Endothelial cell (in vitro differentiated cells): ENCODE measurements around the gene ASCL5. TPM values are rescaled to one million over a fixed set of nuclear protein-coding genes. Genes with fewer than 3 reads are reported as not detected.
A peak's percentile ranks its signal among the peaks of the same experiment; 100 is the strongest.

Experiments
- DNase-seq: peaks from one replicate; pipeline ENCODE4 v3.0.0; 2021; ENCODE audit warnings: low spot score
- H3K27ac Mint-ChIP-seq: one replicate; pipeline ENCODE4 v1.8.0; 2021; ENCODE audit warnings: mixed read lengths, inconsistent platforms; ENCODE audit not compliant: unreplicated experiment
- H3K27me3 Mint-ChIP-seq: one replicate; pipeline ENCODE4 v1.8.0; 2021; ENCODE audit warnings: mild to moderate bottlenecking, moderate library complexity, mixed read lengths, inconsistent platforms; ENCODE audit not compliant: unreplicated experiment
- H3K36me3 Mint-ChIP-seq: one replicate; pipeline ENCODE4 v1.8.0; 2021; ENCODE audit warnings: mild to moderate bottlenecking, low read depth, mixed read lengths, inconsistent platforms; ENCODE audit not compliant: unreplicated experiment
- H3K4me1 Mint-ChIP-seq: one replicate; pipeline ENCODE4 v1.8.0; 2021; ENCODE audit warnings: mild to moderate bottlenecking, mixed read lengths, inconsistent platforms; ENCODE audit not compliant: unreplicated experiment
- H3K4me3 Mint-ChIP-seq: one replicate; pipeline ENCODE4 v1.8.0; 2021; ENCODE audit warnings: mild to moderate bottlenecking, mixed read lengths, inconsistent platforms; ENCODE audit not compliant: unreplicated experiment
- H3K9me3 Mint-ChIP-seq: one replicate; pipeline ENCODE4 v1.8.0; 2021; ENCODE audit warnings: mixed read lengths, inconsistent platforms; ENCODE audit not compliant: unreplicated experiment
- total RNA-seq: library from RNA; stranded (reverse); fragmentation: NEBNext Ultra II Directional; extraction: Animal tissue kit (Norgen Biotek cat#: 25700); gene quantifications from one replicate; pipeline ENCODE4 v1.2.1, GENCODE V29; 2021; ENCODE audit not compliant: unreplicated experiment
- TF ChIP-seq, protein P1 (sequence below): fragments of 200-600 bp; sonication (generic); IDR thresholded peaks from one replicate; pipeline ENCODE4 v1.5.0; 2021; ENCODE audit warnings: antibody characterized with exemption; ENCODE audit not compliant: unreplicated experiment

The ASCL5 gene
- total RNA-seq, 1 donor from 2014 or later: not detected

DNA sequence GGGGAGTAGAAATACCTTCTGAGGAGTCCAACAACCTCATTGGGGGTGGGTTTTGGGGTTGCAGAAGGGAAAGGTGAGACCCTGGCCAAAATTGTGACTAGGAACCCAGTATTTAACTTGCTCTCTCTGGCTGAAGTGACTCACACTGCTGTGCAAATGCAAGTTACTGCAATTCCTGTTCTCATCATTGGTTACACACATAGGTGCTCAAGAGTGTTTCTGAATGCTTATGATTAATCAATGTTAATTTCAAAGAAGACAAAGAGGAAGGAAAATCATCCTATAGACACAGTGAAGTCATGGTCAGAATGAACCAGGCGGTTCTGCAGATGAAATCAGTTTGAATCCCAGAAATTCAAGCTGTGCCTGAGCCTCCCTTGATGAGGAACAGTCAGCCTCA, 3.1 kb downstream of the ASCL5 start:
- peaks cover 8% of the 10 kb centered on the region for H3K4me1 Mint-ChIP-seq
- no peak overlapping the region for H3K27ac Mint-ChIP-seq
- no peak overlapping the region for H3K4me3 Mint-ChIP-seq
- H3K36me3 Mint-ChIP-seq: no peaks in the 10 kb centered on the region
- H3K27me3 Mint-ChIP-seq: peaks cover 7% of the 10 kb centered on the region
- DNase-seq: no peak
- no peaks in the 10 kb centered on the region for H3K9me3 Mint-ChIP-seq
- TF ChIP-seq, protein P1, sequence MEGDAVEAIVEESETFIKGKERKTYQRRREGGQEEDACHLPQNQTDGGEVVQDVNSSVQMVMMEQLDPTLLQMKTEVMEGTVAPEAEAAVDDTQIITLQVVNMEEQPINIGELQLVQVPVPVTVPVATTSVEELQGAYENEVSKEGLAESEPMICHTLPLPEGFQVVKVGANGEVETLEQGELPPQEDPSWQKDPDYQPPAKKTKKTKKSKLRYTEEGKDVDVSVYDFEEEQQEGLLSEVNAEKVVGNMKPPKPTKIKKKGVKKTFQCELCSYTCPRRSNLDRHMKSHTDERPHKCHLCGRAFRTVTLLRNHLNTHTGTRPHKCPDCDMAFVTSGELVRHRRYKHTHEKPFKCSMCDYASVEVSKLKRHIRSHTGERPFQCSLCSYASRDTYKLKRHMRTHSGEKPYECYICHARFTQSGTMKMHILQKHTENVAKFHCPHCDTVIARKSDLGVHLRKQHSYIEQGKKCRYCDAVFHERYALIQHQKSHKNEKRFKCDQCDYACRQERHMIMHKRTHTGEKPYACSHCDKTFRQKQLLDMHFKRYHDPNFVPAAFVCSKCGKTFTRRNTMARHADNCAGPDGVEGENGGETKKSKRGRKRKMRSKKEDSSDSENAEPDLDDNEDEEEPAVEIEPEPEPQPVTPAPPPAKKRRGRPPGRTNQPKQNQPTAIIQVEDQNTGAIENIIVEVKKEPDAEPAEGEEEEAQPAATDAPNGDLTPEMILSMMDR: no peak

DNA sequence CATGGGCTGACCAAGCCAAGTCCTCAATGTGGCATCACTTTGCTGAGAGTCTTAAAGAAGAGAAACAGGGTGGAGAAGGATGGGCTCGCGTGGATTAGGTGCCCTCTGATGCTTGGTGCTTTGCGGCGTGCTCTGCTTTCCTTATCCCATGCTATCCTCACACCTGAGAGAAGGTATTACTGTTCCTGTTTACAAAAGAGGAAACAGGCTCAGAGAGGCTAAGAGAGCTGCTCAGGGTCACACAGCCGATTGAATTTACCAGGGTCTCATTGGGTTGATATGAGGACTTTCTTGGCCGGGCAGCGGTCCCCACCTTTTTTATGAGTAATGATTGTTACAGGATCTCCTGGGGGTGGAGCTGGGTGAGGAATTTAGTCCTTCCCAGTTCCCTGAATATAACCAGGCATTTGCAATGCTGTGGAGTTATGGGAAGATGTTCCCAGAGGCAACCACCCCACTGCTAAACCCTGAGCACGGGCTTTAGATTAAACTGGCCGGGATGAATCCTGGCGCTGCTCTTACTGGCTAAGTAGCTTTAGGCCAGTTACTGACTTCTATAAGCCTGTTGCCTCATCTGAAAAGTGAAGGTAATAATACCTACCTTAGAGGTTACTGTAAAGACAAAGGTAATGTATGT, 4.5 kb downstream of the ASCL5 start:
- Mint-ChIP-seq H3K36me3 (no peaks in the 10 kb centered on the region), H3K4me1 (peaks cover 8% of the 10 kb centered on the region), H3K27ac (no peak overlapping the region), H3K9me3 (no peaks in the 10 kb centered on the region), H3K4me3 (no peak overlapping the region), H3K27me3 (peaks cover 2% of the 10 kb centered on the region)
- TF ChIP-seq, protein P1: no peak
- DNase-seq: no peak

DNA sequence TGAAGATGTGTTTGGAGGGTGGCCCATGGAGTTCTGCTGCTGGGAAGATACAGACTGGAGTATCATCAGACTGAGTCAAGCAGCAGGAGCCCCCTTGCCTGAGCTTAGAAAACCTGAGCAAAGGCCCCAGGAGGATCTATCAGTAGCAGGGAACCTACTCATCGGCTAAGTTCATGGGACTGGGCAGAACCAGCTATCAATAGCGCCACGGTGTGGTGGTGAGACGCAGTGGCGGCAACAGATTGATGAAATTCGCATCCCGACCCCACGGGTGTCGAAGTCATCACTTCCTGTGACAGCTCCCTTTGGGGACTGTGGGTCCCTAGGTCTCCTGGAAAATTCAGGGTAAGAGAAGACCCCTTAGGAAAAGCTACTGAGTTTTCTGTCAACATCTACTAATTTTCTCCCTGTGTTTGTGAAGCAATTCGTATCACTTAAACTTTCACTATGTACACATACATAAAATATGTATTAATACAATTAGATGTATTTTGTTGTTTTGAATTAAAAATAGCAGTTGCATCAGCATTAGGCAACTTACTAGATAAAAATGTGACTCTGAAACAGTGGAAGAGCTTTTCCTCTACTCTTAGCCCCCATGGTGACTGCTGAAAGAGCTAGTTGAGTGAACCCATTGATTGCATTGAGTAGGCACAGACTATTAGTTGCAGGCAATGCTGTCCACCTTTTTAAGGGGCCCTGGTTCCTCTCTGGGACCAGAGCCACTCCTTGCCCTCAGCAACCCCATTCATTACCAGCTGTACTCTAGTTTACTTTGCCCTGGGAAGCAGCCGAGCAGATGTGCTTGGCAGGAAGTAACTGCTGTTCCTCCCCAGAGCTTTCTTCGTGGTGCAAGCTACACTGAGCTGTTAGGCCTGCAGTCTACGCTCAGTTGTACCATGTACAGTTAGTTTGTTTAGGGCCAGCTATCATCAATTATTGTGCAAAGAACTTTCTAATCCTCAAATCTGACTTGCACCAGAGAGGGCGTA, 7.5 kb downstream of the ASCL5 start:
- no peaks in the 10 kb centered on the region for H3K36me3 Mint-ChIP-seq
- DNase-seq: peak; percentile 73

DNA sequence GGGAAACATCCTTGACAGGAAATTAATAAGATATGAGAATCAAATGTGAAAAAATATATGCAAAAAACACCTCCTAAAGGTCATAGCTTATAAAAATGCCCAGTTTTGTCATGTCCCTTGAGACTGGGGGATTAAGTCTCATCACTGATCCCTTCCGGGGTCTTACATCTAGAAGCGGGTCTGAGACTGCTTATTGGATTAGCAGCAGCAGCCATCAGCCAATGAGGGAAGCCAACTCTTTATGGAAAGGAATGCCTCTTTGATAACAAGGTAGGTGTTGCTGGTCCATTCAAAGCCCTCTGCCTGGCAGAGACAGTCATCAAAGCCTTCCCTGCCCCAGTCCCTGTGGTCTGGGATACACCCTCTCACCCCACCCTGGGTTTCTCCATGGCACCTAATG, 10.9 kb downstream of the ASCL5 start:
- Mint-ChIP-seq H3K36me3 (no peaks in the 10 kb centered on the region), H3K9me3 (no peaks in the 10 kb centered on the region), H3K27ac (no peak overlapping the region), H3K4me1 (peaks cover 8% of the 10 kb centered on the region), H3K4me3 (no peak overlapping the region), H3K27me3 (peaks cover 19% of the 10 kb centered on the region)
- TF ChIP-seq, protein P1: no peak
- no peak for DNase-seq

More for the DNA sequence above, 7.5 kb downstream of the ASCL5 start:
- no peaks in the 10 kb centered on the region for H3K9me3 Mint-ChIP-seq
- TF ChIP-seq, protein P1: peak; percentile 78
- H3K4me1 Mint-ChIP-seq: peaks cover 8% of the 10 kb centered on the region
- H3K4me3 Mint-ChIP-seq: no peak overlapping the region
- H3K27me3 Mint-ChIP-seq: peaks cover 8% of the 10 kb centered on the region
- H3K27ac Mint-ChIP-seq: no peak overlapping the region
